GM19328 (cell line): ENCODE measurements around the gene EML2.

Experiments
- ATAC-seq: cut with Tn5 transposase; IDR thresholded peaks from one replicate; pipeline ENCODE4 v1.9.1; 2021; ENCODE audit warnings: mild to moderate bottlenecking, moderate library complexity; ENCODE audit not compliant: unreplicated experiment

The EML2 gene

DNA sequence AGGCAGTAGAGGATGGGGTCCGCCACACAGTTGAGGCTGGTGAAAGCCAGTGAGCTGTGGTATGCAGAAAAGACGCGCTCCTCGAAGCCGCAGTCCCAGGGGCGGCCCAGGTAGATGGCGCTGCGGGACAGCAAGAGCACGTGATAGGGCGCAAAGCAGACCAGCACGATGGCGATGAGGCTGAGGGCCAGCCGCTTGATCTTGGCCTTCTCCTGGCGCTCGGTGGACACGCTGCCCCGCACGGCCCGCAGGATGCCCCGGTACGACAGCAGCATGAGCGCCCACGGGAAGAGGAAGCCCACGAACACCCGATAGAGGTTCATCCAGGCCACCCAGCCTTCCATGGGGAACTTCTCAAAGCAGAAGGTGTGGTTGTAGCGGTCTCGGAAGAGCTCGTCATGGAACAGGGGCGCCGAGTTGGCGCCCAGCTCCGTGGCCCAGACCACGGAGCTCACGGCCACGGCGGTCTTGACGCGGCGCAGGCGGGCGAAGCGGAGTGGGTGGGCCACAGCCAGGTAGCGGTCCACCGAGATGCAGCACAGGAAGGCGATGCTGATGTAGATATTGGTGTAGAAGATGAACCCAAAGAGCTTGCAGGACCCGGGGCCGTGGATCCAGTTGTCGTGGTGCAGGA is 48.1 kb downstream of the EML2 start:
- ATAC-seq: no peak

DNA sequence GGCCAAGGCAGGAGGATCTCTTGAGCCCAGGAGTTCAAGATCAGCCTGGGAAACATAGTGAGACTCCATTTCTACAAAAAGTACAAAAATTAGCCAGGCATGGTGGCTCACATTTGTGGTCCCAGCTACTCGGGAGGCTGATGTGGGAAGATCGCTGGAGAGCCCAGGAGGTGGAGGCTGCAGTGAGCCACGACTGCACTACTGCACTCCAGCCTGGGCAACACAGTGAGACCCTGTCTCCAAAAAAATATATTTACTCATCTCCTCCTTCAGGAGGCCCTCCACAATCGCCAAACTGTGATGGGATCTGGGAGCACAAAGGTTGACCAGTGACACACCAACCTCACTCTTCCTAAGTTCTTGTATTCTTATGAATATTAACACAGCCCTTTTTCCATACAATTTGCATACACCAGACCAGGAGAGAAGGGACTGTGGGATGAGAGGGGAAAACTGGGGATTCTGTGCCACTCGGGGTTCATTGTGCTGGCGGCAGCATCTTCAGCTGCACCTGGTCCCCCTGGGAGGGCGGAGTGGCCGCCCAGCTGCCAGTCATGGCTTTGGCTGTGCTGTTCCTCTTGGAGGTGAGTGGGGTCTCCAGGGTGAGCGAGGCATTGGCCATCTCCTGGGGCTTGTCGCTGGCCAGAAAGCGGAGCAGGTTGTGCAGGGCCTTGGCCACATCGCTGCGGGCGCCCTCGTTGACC is 48.7 kb downstream of the EML2 start:
- ATAC-seq: no peak

DNA sequence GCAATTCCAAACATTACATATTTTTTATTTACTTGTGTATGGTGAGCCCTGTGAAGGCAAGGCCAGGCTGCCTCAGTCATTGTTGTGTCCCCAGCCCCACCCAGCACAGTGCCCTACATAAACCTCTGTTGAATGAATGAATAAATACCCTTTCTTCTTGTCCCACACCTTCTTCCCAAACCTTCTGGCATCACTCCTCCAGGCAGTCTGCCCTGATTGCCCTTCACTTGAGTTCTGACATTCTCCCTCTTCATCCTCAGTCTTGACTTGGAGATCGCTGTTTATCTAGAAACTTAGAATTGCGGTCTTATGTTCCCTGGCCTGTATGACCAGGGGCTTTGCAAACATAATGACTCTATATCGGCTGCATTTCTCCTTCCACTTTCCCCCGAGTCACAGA is 49.4 kb downstream of the EML2 start:
- ATAC-seq: no peak

GRCh38 chr19:45587873-45588272 is 51.3 kb downstream of the EML2 start:
- ATAC-seq: no peak

DNA sequence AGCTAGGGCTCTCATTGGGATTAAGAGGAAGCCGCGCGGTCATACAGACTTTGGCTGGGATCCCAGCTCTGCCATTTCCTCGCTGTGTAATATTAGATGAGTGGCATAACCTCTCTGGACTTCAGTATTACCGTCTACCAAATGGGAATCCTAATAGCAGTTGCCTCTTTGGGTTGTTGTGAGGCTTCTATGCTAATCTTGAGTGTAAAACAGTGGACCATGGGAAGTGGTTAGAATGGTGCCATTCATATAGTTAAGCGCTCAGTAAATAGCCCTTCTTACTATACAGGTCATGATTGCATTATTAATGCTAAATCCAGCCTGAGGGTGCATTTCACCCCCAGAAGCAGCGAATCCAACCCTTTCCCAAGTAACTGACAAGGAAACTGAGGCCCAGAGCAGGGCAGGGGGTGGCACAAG is 54.0 kb downstream of the EML2 start:
- no peak for ATAC-seq

DNA sequence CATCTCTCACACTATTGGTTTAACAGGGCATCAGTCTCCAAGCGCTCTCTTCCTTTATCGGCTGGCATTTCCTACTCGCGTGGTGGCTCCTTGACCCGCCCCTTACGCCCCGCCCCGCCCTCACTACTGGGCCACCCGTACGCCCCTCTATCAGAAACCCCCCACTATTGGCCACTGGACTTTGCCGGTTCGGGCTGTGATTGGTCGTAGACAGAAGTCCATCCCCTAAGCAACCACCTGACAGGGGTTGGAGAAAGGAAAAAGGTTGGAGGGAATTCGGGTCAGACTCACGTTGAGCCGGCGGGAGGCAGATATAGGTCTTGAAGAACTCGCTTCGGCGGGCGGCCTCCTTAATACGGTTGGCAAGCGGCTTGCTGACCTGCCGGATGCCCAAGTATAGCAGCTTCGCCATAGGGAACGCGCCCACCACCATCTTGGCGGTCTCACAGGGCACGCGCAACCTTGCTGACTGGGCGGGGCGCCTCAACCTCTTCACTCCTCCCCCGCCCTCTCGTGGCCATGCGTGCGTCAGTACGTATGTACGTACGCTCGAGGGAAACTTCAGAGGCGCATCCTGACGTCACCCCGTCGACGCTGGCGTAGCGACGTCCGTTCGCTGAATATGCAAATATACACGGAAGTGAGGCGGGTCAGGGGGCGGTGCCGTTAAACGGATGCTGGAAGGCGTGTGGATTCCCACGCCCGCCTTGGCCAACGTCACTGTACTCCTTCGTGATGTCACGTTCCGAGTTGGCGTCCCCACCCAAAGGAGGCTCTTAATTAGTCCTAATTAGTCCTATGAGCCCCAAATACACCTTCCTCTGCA is 54.7 kb downstream of the EML2 start, which contains the start of gene OPA3:
Gene OPA3, minus strand, starts transcription at position 471 of the 826 bp plus-strand sequence. Its CDS starts 38 bp downstream, at position 433.
- peak; percentile 86 for ATAC-seq

DNA sequence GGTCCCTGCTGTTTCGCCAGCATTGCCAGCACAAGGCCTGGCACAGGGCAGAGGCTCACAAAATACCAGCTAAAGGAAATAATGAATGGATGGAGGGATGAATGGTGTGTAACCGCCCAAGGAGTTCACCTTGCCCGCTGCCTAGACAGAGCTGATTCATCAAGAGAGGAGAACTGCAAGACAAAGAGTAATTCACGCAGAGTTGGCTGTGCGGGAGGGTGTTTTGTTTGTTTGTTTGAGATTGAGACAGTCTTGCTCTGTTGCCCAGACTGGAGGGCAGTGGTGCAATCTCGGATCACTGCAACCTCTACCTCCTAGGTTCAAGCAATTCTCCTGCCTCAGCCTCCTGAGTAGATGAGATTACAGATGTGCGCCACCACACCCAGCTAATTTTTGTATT is 57.6 kb downstream of the EML2 start:
- ATAC-seq: no peak

- no peak for ATAC-seq
Observed at GRCh38 chr19:45578861-45579260, 60.3 kb downstream of the EML2 start.

DNA sequence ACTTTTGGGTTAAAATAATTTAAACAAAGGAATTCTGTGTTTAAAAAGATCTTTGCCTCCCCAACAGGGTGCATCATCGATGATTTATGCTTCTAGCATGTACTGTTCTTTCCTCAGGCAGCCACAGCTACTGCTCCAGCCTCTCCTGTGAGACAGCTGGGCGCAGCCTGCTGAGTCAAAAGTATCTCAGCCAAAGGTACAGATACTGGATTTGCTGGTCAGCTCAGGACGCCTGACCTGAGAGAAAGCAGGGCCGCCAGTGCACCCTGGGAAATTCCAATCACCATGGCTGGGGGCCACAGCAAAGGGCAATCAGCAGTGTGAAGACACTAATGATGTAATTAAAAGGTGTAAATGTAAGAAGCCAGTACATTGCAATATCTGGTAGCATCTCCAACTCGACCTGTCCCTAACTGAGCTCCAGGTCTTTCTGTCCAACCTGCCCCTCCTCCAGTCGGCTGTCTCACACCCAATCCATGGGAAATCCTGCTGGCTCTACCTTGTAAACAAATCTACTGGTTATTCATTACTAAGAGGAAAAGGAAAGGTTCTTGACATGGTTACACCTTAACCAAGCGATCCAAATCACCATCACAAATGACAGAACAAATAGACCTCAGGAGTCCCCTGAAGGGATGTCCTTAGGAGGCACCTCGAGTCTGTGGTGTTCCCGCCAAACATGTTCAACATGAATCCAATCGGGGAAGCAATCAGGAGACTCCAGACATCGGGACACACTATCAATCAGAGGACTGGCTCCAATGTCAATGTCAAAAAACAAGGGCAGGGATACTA is 61.9 kb downstream of the EML2 start:
- ATAC-seq: no peak

- ATAC-seq: no peak
Observed at GRCh38 chr19:45576682-45577081, 62.5 kb downstream of the EML2 start.

GRCh38 chr19:45575216-45575615 is 64.0 kb downstream of the EML2 start:
- no peak for ATAC-seq

DNA sequence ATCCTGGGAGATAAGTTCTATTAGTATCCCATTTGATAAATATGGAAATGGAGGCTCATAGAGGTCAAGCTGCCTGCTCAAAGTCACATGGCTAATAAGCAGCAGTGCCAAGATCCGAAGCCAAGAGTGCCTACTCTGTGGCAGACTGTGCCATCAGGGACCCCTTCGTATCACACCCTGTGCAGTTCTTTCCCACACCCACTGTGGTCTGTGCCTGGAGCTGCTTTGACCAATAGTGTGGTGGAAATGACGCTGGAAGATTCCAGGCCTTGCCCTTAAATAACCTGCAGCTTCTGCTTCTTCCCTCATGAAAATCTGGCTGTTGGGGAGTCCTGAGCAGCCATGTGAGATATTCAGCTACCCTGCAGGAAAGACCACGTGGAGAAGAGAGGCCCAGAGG is 64.7 kb downstream of the EML2 start:
- no peak for ATAC-seq

GRCh38 chr19:45571457-45572220 is 67.6 kb downstream of the EML2 start:
- no peak for ATAC-seq

DNA sequence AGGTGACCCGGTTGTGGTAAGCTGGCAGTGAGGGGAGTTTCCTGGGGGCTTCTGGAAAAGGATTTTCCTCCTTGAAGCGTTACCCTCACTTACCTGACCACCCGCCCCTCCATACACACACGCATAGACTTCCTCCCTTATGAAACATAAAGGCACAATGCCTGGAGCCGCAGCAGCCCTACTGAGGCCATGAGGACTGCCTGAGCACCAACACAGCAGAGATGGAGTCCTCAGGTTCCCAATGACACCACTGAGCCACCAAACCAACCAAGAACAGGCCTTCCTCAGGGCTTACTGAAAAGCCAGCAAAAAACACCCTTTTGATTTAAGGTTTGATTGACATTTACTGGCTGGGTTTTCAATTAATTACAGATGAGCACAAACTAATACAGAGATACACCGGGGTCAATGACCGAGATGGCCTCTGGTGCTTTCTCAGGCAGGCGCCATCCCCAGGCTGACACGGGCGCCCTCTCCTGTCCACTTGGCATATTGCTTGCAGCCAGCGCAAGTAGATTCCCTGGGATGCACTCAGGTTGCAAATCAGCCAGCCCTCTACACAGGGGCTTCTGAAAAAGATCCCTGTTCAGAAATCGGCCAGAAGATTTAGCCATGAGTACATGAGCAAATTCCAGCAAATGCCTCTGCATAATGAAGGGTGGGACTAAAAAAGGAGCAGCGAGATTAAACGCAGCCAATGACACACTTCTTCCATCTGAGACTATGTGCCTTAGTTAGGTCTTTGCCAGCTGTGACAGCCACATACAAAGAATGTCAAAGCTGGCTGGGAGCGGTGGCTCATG is 69.4 kb downstream of the EML2 start:
- ATAC-seq: no peak

GRCh38 chr19:45568732-45569131 is 70.5 kb downstream of the EML2 start:
- no peak for ATAC-seq

DNA sequence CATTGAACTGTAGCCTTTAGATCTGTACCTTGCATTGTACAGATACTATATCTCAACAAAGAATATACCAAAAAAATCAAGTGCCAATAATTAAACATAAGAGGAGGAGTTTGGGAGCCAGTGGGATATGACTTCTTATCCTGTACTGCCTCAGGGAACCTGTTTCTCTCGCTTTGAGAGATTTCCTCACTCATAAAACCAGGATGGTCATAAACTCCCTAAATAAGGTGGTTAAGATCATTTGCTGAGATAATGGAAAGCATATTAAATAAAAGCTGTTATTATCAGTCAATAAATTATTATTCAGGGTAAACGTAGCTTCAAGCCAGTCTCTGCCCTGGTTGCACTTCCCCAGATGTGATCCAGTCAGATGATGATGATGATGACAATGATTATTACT is 71.6 kb downstream of the EML2 start:
- no peak for ATAC-seq

DNA sequence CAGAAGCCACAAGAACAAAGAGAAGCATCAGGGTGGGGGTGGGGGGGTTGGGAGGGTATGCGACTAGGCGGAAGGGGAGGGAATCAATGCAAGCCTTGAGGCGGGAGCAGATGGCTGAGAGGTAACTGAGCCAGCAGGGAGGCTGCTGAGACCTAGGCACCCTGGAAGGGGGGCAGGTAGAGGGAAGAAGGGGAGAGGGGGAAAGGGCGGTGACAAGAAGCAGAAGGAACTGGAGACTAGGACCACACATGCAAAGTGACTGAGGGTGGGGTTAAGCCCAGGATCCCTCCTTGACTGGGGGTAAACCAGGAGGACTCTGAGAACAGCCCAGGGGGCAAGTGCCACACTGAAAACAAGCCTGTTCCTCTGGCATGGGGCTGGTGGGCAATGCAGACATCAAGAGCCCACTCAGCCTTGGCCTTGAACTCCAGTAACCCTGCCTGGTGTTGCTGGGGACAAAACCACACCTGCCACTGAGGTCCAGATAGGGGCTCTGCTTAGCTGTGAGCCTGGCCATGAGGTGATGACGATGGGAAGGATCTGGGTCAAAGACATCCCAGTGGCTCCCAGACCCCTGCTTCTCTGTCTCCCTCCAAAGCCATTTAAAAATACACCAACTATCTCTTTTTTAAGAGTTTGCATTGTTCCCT is 74.9 kb downstream of the EML2 start:
- ATAC-seq: no peak

- ATAC-seq: no peak
Observed at GRCh38 chr19:45560686-45561085, 78.5 kb downstream of the EML2 start.

DNA sequence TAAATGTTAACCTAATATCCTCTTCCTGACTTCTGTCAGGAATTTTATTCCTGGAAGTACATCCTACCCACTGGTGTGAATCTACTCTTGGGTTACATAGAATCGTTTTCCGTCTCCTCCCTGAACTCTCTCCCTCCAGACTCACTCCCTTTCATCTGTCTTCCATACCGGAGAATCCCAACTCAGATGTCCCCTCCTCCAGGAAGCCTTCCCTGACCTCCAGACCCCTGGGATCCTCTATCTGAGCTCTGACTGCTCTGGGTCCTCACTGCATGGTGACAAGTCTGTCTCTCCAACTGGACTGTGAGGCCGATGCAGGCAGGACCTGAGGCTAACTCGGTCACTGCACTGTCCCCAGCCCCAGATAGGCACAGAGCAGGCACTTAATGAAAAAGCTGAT is 79.2 kb downstream of the EML2 start:
- ATAC-seq: no peak
